Fibroblast of skin of abdomen (primary cell): ENCODE results near the gene ZNF487. TPM values are rescaled to one million over a fixed set of nuclear protein-coding genes. Genes with fewer than 3 reads are reported as not detected.
"Not testable (repeated sequence)": the region's sequence is repeated elsewhere in the genome, so short reads cannot be mapped to it uniquely, and the experiment has no call there.

ENCODE experiments used
- DNase-seq: peaks from one replicate; pipeline ENCODE4 v3.0.0-alpha.2; 2013
- polyA plus RNA-seq, 2 experiments: library from polyadenylated mRNA; unstranded; fragments of 120-200 nt; gene quantifications; one replicate each; pipeline ENCODE4 v1.2.1, GENCODE V29; 2013; ENCODE audit not compliant: insufficient read length in 2 of 2

Gene ZNF487
- 1.8 TPM for polyA plus RNA-seq (2013, experiment 1 of 2; ENCODE audit: insufficient read length)
- 2.6 TPM for polyA plus RNA-seq (2013, experiment 2 of 2; ENCODE audit: insufficient read length)

- peak; percentile 78 for DNase-seq
These were observed at the start of gene ZNF487 for GRCh38 chr10:43436291-43437140. TSS of gene ZNF487 (plus strand) at chr10:43437111. CDS start at chr10:43475814, 38,703 bp downstream.

DNA sequence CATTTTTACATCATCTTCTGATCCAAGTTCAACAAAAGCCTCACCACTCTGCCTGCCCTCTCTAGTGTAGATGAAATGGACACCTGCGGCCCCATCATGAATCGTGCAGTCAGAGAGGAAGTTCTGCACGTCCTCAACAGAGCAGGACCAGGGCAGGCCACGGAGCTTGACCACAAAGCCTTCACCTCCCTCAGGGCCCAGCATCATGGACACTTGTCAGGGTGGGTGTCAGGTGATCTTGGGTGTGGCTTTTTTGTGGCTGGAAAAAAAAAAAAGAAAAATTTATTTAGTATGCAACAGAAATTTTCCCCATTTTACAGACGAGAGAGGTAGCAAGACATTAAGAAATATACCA lies 49.3 kb upstream of the ZNF487 start:
- no peak for DNase-seq

DNA sequence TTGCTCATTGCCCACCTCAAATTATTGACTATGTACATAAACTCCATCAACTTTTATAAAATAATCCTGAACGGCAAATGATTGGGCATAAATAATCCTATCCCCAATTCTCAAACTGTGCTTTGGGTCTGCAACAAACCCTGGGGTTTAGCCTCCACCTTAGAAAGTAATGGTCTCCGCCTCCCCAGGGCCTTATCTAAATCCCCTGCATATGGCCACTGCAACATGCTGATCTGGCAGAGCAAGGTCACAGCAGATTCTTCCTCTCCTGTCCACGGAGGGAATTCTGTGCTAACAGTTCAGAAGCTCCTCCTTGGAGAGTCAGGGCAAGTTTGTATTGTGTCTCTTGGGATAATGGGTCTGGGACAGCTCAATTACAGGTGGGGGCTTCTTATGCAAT lies 47.0 kb upstream of the ZNF487 start:
- no peak for DNase-seq

- DNase-seq: no peak
These were observed 46.6 kb upstream of the ZNF487 start for GRCh38 chr10:43390333-43390732.

GRCh38 chr10:43390759-43391158 lies 46.2 kb upstream of the ZNF487 start:
- peak; percentile 40 for DNase-seq

DNA sequence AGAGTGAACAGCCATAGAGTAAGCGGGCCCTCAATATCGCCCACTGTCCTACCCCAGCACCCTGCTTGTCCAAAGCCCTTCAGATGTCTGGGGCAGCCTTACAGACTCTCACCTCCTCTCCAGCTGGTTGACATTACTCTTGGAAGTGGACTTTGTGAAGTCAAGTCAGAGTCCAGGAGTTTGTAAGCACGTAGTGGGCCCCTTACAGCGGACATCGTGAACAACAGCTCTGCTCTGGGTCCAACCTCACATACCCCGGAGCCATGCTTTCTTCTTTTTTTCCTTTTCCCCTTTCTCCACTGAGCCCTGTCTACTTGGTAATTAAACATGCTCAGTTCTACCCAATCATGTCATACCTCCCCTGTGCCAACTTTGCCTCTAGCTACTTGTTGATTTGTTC lies 45.4 kb upstream of the ZNF487 start:
- DNase-seq: no peak

GRCh38 chr10:43392748-43393147 lies 44.2 kb upstream of the ZNF487 start:
- no peak for DNase-seq

DNA sequence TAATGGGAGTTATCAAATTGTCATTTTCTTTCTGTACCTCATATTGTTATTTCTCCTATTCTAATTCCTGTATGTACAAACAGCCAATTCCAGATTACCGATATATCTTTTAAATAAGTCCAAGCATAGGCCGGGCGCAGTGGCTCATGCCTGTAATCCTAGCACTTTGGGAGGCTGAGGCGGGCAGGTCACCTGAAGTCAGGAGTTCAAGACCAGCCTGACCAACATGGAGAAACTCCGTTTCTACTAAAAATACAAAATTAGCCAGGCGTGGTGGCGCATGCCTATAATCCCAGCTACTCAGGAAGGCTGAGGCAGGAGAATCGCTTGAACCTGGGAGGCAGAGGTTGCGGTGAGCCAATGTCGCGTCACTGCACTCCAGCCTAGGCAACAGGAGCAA lies 43.7 kb upstream of the ZNF487 start:
- DNase-seq: not testable (repeated sequence)

- DNase-seq: no peak
These were observed 43.1 kb upstream of the ZNF487 start for GRCh38 chr10:43393606-43394360.

DNA sequence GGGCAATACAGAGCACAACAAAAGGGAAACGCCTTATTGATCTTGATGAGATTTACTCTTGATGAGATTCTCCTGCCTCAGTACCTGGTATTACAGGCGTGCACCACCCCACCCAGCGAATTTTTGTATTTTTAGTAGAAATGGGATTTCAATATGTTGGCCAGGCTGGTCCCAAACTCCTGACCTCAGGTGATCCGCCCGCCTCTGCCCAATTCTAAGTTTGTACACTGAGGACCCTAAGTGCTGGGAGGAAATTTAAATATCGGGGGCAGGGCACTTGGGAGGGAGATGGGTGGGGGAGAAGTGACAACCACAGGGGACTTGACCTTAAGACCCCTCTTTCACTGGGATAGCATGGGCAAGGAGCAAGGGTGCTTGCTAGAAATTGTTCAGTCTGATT lies 42.0 kb upstream of the ZNF487 start:
- no peak for DNase-seq

DNA sequence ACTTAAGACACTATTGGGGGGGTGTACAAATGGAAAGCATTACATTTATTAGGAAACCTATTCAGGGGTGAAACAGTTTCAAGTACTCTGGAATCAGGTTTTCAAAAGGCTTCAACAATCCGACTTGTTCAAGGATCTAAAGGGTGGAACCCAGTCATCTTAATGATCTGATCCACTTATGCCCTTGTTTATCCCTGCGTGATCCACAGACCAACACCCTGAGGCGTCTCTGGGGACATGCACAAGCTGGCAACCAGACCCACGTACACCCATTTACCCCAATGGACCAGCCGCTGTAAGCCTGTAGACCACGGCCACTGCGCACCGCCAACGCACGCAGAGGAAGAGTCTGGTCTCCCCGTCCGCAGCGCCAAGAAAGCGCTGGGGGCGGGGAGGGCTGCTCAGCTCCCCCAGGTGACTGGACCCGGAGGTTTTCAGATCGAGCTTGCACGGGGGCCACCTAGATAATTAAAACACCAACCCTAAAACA lies 41.3 kb upstream of the ZNF487 start:
- no peak for DNase-seq

GRCh38 chr10:43396061-43396927 lies 40.6 kb upstream of the ZNF487 start:
- peak; percentile 63 for DNase-seq

- peak; percentile 70 for DNase-seq
These were observed 39.8 kb upstream of the ZNF487 start for GRCh38 chr10:43396928-43397624.

GRCh38 chr10:43398939-43399319 lies 38.0 kb upstream of the ZNF487 start:
- no peak for DNase-seq

DNA sequence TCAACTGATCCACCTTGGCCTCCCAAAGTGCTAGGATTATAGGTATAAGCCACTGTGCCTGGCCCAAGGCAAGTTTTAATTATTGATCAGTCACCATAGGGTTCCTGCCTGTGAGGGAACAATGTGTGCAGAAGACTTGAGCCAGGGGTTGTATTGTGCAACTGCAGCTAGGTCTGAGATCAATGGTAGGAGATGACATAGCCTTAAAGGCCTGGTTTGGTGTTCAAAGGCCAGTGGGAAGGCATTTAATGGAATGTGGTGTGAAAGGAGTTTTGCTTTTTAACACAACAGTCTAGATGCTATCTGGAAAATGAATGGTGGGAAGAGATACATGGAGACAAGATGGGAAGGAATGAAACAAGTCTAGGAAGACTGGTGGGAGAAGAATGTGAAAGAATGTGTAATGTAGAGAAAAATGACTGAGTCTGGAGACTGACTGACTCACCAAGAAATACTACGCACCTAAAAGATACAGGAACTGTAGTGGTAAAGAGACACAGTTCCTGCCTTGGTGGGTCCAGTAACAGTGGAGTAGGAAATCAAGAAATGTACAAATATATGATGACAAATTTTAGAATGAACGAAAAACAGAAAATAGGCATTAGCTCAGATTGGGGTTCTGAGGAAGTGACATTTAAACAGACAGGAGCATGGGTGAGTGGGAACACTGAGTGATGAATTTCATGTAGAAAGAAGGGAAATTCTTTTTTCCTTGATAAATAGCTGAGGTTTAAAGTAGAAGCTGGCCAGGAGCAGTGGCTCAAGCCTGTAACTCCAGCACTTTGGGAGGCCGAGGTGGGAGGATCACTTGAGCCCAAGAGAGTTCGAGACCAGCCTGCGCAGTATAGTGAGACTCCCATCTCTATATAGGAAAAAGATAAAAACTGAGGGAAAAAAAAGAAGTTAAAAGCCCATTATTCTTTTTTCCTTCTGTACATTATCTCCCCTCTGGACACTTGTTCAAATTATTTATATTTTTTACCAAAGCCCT lies 37.3 kb upstream of the ZNF487 start:
- DNase-seq: peak; percentile 57

DNA sequence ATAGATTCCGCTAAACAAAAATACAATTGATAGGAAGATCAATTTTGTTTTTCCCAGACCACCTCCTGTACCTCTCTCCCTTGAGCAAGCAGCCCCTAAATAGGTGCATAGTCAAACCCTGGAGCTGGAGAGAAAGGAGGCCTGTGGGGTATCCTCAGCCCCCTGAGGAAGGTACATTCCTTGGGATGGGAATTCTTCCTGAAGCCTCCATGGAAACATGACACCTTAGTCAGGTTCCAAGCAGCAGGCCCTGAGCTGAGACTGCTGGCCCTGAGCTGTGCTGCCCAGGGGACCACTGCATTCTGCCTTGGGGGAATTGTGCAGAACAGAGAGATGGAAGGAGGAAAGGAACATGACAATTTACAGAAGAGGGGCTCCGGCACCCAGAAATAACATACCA lies 35.3 kb upstream of the ZNF487 start:
- DNase-seq: no peak

- DNase-seq: no peak
These were observed 34.7 kb upstream of the ZNF487 start for GRCh38 chr10:43402176-43402575.

DNA sequence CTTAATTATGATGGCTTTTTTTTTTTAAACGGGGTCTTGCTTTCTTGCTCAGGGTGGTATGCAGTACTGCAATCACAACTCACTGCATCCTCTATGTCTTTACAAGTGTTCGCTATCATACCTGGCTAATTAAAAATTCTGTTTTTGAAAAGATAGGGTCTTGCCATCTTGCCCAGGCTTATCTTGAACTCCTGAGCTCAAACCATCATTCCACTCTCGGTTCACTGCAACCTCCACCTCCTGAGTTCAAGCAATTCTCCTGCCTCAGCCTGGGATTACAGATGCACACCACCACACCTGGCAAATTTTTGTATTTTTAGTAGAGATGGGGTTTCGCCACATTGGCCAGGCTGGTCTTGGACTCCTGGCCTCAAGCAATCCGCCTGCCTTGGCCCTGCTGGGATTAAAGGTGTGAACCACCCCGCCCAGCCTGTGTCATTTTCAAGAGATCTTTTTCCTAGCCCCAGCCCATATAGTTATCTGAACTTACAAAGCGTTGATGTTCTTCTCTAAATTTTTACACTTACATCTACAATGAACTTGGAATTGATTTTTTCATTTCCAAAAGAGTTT lies 33.9 kb upstream of the ZNF487 start:
- no peak for DNase-seq

GRCh38 chr10:43403911-43404703 lies 32.8 kb upstream of the ZNF487 start:
- no peak for DNase-seq

- no peak for DNase-seq
These were observed 32.2 kb upstream of the ZNF487 start for GRCh38 chr10:43404704-43405084.
